Thyroid gland (tissue), 4 donors: ENCODE results near the gene DYNC1H1. TPM values are rescaled to one million over a fixed set of nuclear protein-coding genes. Genes with fewer than 3 reads are reported as not detected.

Source experiments
- DNase-seq, 2 donors: peaks; one replicate each; pipeline ENCODE4 v3.0.0-alpha.2; 2019
- H3K27ac ChIP-seq, 3 donors: fragments of 200-600 bp; sonication (generic); 1 replicate in 2 of 3; 2 replicates in 1 of 3; pipeline ENCODE4 v1.5.1; 2016 to 2019; ENCODE audit warnings: mild to moderate bottlenecking in 1 of 3, moderate library complexity in 1 of 3
- H3K27me3 ChIP-seq: fragments of 200-600 bp; sonication (generic); one replicate; pipeline ENCODE4 v1.5.1; 2019
- H3K36me3 ChIP-seq, 2 donors: fragments of 200-600 bp; sonication (generic); one replicate each; pipeline ENCODE4 v1.5.1; 2016 to 2019
- H3K4me1 ChIP-seq, 2 donors: fragments of 200-600 bp; sonication (generic); one replicate each; pipeline ENCODE4 v1.5.1; 2017 to 2019
- H3K4me3 ChIP-seq, 3 donors: fragments of 200-600 bp; sonication (generic); replicated peaks in 1 of 3; 1 replicate in 2 of 3; 2 replicates in 1 of 3; pipeline ENCODE4 v1.5.1; 2016; ENCODE audit warnings: mild to moderate bottlenecking in 1 of 3
- H3K9me3 ChIP-seq: fragments of 200-600 bp; sonication (generic); one replicate; pipeline ENCODE4 v1.5.1; 2017
- CTCF ChIP-seq, 6 experiments: fragments of 200-600 bp in 3 of 6; fragments of 450-650 bp in 3 of 6; sonication (generic) in 3 of 6; IDR thresholded peaks; one replicate each; pipeline ENCODE4 v1.5.1; 2016 to 2019; ENCODE audit warnings: antibody characterized with exemption in 6 of 6, mild to moderate bottlenecking in 2 of 6, inconsistent platforms in 1 of 6, moderate library complexity in 1 of 6
- POLR2A ChIP-seq, 2 donors: fragments of 450-650 bp; IDR thresholded peaks; one replicate each; pipeline ENCODE4 v1.6.1; 2017; ENCODE audit warnings: antibody characterized with exemption in 2 of 2, mild to moderate bottlenecking in 2 of 2, moderate library complexity in 1 of 2
- WGBS, 2 donors: methylation state at CpG; one replicate each; pipeline ENCODE4 v1.1.5; 2017; 5-methylcytosine and 5-hydroxymethylcytosine counted together
- intact Hi-C: fragments of 100-400 bp; cut with DNase I; formaldehyde crosslinking; loops from one replicate; pipeline ENCODE4 v1.15.1; 2023
- total RNA-seq, 4 donors: library from RNA; depleted of rRNA; stranded (reverse); fragments of >200 nt; gene quantifications; one replicate each; pipeline ENCODE4 v1.2.3, GENCODE V29; 2016

DYNC1H1 gene
- total RNA-seq, 4 donors from 2014 or later: 464 to 818 (median 553) TPM

GRCh38 chr14:101955695-101956161 lies 8.6 kb upstream of the DYNC1H1 start:
- no peak overlapping the region for H3K27ac ChIP-seq
- 78 to 81% methylated on average over 29 to 34 of the region's 34 CpGs for WGBS, 2 donors
- intact Hi-C loops: no loop called here
- no peak for DNase-seq
- H3K36me3 ChIP-seq: no peaks in the 10 kb centered on the region
- TF ChIP-seq POLR2A (IDR thresholded peaks at IDR 0.05) (no peak), CTCF (IDR thresholded peaks at IDR 0.05) (no peak)
- no peaks in the 10 kb centered on the region for H3K9me3 ChIP-seq
- no peaks in the 10 kb centered on the region for H3K4me1 ChIP-seq
- H3K27me3 ChIP-seq: no peaks in the 10 kb centered on the region
- H3K4me3 ChIP-seq: no peak overlapping the region

GRCh38 chr14:101956179-101956885 lies 8.0 kb upstream of the DYNC1H1 start:
- H3K36me3 ChIP-seq: no peaks in the 10 kb centered on the region
- DNase-seq: no peak
- no peaks in the 10 kb centered on the region for H3K27me3 ChIP-seq
- H3K9me3 ChIP-seq: no peaks in the 10 kb centered on the region
- intact Hi-C loops: no loop called here
- no peak overlapping the region for H3K4me3 ChIP-seq
- 86 to 91% methylated on average over 18 to 21 of the region's 25 CpGs for WGBS, 2 donors
- TF ChIP-seq POLR2A (IDR thresholded peaks at IDR 0.05) (no peak), CTCF (IDR thresholded peaks at IDR 0.05) (no peak)
- H3K4me1 ChIP-seq: no peaks in the 10 kb centered on the region
- no peak overlapping the region for H3K27ac ChIP-seq

GRCh38 chr14:101957406-101958234 lies 6.8 kb upstream of the DYNC1H1 start:
- no peak for DNase-seq
- no peak overlapping the region for H3K4me3 ChIP-seq

GRCh38 chr14:101958418-101959180 lies 5.8 kb upstream of the DYNC1H1 start:
- TF ChIP-seq CTCF (IDR thresholded peaks at IDR 0.05) (no peak), POLR2A (IDR thresholded peaks at IDR 0.05) (no peak)
- WGBS, 2 donors: 80 to 83% methylated on average over 11 of the region's 11 CpGs
- intact Hi-C loops: no loop called here
- H3K27ac ChIP-seq: no peak overlapping the region
- H3K9me3 ChIP-seq: no peaks in the 10 kb centered on the region
- H3K4me1 ChIP-seq: peaks cover 0 to 10% of the 10 kb centered on the region in 2 donors
- H3K4me3 ChIP-seq: no peak overlapping the region
- no peak for DNase-seq
- no peaks in the 10 kb centered on the region for H3K27me3 ChIP-seq
- H3K36me3 ChIP-seq: no peaks in the 10 kb centered on the region

More at GRCh38 chr14:101957406-101958234, 6.8 kb upstream of the DYNC1H1 start:
- no peaks in the 10 kb centered on the region for H3K36me3 ChIP-seq
- no peaks in the 10 kb centered on the region for H3K9me3 ChIP-seq
- TF ChIP-seq POLR2A (IDR thresholded peaks at IDR 0.05) (no peak), CTCF (IDR thresholded peaks at IDR 0.05) (no peak)
- 89 to 90% methylated on average over 13 of the region's 13 CpGs for WGBS, 2 donors
- H3K27me3 ChIP-seq: no peaks in the 10 kb centered on the region
- intact Hi-C loops: no loop called here
- H3K4me1 ChIP-seq: peaks cover 0 to 7% of the 10 kb centered on the region in 2 donors
- no peak overlapping the region for H3K27ac ChIP-seq
